ENCODE data around the gene ADM5. TPM values are rescaled to one million over a fixed set of nuclear protein-coding genes. Genes with fewer than 3 reads are reported as not detected.

ADM5 gene
- total and polyA plus RNA-seq, 2 experiments from 2014 or later, result 2.8 to 5.7 TPM

DNA sequence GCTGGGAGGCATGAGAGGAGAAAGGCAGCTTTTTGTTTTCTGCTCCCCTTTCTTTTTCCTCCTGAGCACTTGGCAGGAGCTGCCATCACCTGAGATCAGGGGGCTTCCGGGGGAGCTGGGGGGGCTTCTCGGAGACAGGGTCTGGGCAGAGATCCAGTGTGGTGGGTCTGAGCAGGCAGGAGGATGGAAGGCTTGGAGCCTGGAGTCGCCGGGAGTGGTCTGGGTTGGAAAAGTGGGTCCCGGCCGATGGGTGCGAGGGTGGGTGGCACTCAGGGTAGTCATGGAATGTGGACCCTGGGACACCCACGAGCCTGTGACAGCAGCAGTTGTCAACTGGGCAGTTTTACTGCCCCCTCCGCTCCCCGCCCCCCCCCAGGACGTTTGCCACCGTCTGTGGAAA is 2.2 kb upstream of the ADM5 start (continued):
- TF ChIP-seq, protein P1, sequence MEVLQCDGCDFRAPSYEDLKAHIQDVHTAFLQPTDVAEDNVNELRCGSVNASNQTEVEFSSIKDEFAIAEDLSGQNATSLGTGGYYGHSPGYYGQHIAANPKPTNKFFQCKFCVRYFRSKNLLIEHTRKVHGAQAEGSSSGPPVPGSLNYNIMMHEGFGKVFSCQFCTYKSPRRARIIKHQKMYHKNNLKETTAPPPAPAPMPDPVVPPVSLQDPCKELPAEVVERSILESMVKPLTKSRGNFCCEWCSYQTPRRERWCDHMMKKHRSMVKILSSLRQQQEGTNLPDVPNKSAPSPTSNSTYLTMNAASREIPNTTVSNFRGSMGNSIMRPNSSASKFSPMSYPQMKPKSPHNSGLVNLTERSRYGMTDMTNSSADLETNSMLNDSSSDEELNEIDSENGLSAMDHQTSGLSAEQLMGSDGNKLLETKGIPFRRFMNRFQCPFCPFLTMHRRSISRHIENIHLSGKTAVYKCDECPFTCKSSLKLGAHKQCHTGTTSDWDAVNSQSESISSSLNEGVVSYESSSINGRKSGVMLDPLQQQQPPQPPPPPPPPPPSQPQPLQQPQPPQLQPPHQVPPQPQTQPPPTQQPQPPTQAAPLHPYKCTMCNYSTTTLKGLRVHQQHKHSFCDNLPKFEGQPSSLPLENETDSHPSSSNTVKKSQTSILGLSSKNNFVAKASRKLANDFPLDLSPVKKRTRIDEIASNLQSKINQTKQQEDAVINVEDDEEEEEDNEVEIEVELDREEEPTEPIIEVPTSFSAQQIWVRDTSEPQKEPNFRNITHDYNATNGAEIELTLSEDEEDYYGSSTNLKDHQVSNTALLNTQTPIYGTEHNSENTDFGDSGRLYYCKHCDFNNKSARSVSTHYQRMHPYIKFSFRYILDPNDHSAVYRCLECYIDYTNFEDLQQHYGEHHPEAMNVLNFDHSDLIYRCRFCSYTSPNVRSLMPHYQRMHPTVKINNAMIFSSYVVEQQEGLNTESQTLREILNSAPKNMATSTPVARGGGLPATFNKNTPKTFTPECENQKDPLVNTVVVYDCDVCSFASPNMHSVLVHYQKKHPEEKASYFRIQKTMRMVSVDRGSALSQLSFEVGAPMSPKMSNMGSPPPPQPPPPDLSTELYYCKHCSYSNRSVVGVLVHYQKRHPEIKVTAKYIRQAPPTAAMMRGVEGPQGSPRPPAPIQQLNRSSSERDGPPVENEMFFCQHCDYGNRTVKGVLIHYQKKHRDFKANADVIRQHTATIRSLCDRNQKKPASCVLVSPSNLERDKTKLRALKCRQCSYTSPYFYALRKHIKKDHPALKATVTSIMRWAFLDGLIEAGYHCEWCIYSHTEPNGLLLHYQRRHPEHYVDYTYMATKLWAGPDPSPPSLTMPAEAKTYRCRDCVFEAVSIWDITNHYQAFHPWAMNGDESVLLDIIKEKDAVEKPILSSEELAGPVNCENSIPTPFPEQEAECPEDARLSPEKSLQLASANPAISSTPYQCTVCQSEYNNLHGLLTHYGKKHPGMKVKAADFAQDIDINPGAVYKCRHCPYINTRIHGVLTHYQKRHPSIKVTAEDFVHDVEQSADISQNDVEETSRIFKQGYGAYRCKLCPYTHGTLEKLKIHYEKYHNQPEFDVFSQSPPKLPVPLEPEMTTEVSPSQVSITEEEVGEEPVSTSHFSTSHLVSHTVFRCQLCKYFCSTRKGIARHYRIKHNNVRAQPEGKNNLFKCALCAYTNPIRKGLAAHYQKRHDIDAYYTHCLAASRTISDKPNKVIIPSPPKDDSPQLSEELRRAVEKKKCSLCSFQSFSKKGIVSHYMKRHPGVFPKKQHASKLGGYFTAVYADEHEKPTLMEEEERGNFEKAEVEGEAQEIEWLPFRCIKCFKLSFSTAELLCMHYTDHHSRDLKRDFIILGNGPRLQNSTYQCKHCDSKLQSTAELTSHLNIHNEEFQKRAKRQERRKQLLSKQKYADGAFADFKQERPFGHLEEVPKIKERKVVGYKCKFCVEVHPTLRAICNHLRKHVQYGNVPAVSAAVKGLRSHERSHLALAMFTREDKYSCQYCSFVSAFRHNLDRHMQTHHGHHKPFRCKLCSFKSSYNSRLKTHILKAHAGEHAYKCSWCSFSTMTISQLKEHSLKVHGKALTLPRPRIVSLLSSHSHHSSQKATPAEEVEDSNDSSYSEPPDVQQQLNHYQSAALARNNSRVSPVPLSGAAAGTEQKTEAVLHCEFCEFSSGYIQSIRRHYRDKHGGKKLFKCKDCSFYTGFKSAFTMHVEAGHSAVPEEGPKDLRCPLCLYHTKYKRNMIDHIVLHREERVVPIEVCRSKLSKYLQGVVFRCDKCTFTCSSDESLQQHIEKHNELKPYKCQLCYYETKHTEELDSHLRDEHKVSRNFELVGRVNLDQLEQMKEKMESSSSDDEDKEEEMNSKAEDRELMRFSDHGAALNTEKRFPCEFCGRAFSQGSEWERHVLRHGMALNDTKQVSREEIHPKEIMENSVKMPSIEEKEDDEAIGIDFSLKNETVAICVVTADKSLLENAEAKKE (CRISPR knock-in tag; IDR thresholded peaks at IDR 0.05), result no peak
- TF ChIP-seq NANOG (IDR thresholded peaks at IDR 0.05; ENCODE audit: borderline replicate concordance), result no peak

DNA sequence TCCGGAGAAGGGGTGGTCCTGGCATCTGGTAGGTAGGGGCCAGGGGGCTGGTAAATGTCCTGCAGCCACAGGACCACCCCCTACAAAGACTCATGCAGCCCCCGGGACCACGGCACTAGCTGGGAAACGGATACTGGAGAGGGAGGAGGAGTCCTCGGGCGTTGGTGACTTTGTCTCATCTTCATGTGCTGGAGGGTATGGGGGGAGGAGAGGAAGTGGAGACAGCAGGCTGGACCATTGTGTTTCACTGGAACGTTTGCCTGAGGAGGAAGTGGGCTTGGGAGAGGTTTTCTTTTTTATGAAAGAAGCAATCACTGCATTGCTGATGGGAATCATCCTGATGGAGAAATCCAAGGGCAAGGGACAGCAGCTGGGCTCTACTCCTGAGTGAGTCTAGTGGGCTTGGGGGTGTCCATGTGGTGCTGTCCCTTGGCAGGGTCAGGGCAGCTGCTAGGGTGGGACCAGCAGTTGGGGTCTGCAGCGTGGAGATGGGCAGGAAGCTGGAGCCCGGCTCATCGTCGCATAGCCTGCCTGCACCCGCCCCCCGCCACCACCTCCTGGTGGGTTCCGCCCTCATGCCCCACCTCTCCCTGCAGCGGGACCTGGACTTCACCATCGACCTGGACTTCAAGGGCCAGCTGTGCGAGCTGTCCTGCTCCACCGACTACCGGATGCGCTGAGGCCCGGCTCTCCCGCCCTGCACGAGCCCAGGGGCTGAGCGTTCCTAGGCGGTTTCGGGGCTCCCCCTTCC is 1.7 kb upstream of the ADM5 start:
- peaks cover 50% of the 10 kb centered on the region for H3K4me1 Mint-ChIP-seq
- Histone ChIP-seq H3K4me2 (peak overlapping the region; percentile 99; the same call in 1 of the 2 replicates), H3K4me3 (0 out of 2 replicates have a peak overlapping the region, but pooled peaks have one; percentile 26), H3K27ac (ENCODE audit: low read depth) (peak overlapping the region; percentile 85), H3K79me2 (replicated peaks; ENCODE audit: insufficient read depth) (peaks cover 22% of the 10 kb centered on the region), H4K20me1 (replicated peaks; ENCODE audit: insufficient read depth) (peaks cover 36% of the 10 kb centered on the region), H3F3A (replicated peaks; ENCODE audit: low read depth) (peaks cover 64% of the 10 kb centered on the region), H3K4me1 (ENCODE audit: insufficient read depth) (peaks cover 28% of the 10 kb centered on the region), H3K36me3 (ENCODE audit: insufficient read depth) (peaks cover 25% of the 10 kb centered on the region), H3K27me3 (ENCODE audit: insufficient read depth) (no peaks in the 10 kb centered on the region), H2AFZ (no peak overlapping the region), H3K9me2 (ENCODE audit: insufficient read depth) (no peaks in the 10 kb centered on the region)
- DNase-seq (ENCODE audit: low spot score) (peak; percentile 55), ATAC-seq (no peak)
- peaks cover 8% of the 10 kb centered on the region for H3K9me3 Mint-ChIP-seq
- H3K27me3 Mint-ChIP-seq (ENCODE audit: insufficient read depth, low read depth, poor library complexity), result peaks cover 46% of the 10 kb centered on the region
- peak overlapping the region; percentile 29 for H3K27ac Mint-ChIP-seq
- TF ChIP-seq CREB1 (CRISPR knock-in tag; IDR thresholded peaks at IDR 0.05; ENCODE audit: low read depth), result no peak
- peak overlapping the region; percentile 11; the same call in 1 of the 3 replicates for H3K4me3 Mint-ChIP-seq
- peaks cover 52% of the 10 kb centered on the region for H3K36me3 Mint-ChIP-seq (ENCODE audit: low read depth)

All from GM23338 (cell line).